ENCODE measurements around the gene PSMC1.

PSMC1 gene

DNA sequence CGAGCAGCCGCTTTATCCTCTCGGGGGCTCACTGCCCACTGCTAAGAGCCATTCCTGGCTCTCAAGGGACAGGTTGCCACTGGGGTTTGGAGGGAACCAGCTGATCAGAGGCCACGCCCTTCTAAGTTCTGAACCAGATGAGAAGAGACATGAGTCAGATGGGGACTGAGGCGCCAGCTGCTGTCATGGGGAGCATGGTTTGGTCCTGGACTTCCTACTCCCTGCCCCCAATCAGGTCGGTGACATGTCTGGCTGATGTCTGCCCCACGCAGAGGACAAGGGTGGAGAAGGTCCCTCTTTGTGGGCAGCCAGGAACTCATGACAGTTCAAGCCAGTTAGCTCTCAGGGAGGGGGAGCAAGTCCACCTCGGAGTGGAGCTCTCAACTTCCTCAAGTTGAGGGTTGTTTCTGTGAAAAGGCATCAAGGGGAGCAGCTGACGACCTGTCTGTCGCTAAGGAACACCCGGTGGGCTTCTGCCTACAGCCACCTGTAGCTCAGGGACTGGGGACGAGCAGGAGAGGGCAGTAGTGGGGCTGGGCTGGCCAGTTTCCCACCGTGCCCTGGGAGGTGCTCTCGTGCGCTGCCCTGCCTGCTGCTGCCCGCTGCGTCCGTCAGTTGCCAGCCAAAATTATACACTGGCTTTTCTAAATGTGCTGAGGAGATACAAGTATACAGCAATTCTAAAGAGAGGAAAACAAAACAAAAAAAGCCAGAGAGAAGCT, 20.5 kb downstream of the PSMC1 start:
- no peak for DNase-seq (ENCODE audit: low read depth)

DNA sequence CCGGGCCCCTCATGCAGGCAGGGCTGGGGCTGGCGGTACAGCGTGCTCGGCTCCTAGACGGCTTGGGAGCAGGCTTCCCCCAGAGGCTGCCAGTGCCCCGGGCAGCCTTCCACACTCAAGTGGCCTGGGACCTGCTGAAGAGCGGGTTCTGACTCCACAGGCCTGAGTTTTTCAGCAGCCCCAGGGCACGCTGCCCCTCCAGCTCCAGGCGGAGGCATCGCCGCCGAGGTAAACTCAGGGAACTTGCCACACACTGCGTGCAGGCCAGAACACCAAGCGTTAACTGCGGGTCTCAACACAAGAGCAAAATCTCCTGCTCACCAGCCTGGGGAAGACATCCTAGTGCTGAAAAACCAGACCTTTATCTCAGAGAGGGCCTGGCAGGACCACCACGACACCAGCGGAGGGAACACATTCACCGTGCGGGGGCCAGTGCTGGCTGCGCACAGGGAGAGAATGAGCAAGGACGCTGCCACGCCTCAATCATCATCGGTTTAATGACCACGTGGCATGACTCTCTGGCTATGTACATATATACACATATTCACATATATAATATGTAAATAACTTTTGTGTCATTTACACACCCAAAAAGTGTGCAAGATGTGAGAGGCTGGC, 21.3 kb downstream of the PSMC1 start:
- no peak for DNase-seq (ENCODE audit: low read depth)

DNA sequence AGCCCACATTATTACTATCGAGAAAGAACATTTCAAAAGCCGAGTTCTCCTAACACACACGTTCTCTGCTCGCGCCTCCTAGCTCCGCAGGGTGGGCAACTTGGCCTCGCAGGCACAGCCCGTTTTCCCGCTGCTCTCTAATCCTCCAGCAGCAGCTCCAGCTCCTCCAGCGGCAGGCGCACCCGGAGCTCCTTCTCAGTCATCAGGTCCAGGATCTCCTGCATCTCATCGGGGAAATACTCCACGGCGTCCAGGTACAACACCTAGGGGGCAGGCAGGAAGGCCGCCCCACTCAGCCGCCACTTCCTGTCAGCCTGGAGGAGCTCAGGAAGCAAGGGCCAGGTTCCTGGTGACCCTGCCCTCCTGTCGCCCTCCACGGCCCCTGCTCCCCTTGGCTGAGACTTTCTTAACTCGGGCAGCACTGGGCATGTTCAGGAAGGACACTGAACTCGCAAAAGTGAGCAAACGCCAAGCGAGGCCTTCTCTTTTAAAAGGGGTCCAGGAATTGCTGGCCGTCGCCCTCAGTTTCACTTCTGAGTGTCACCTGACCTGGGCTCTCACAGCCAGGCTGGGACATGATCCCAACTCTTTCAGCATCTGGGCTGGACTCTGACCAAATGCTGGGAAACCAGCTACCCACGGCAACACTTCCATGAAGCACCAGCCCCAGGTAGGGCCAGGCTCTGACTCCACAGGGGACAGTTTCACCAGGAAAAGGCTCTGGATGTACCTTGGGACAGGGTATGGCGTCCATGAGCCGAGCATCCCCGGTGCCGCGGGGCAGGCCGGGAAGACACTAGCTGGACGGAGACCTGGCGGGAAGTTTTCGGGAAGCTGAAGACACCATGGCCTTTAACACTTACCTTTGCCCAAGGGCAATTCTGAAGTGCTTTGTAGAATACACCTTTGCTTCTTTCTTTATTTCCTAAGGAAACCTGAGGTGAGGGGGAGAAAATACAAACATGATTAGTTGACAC, 22.1 kb downstream of the PSMC1 start:
- DNase-seq (ENCODE audit: low read depth) = no peak

DNA sequence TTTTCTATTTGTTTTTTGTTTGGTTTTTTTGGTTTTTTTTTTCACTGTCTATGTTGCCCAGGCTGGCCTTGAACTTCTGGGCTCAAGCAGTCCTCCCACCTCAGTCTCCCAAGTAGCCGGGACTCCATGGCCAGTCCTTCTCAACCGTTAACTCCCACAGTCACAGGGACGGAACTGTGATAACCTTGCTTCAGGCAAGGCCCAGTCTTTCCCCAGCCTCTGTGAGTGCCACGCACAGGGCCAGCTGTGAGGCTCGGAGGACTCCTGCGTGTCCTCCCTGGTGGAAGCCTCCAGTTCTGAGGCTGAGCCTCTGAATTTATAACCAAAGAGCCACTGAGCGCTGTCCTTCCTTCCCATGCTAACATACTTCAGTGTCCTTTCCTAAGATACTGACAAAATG, 23.7 kb downstream of the PSMC1 start:
- DNase-seq (ENCODE audit: low read depth) = no peak

DNA sequence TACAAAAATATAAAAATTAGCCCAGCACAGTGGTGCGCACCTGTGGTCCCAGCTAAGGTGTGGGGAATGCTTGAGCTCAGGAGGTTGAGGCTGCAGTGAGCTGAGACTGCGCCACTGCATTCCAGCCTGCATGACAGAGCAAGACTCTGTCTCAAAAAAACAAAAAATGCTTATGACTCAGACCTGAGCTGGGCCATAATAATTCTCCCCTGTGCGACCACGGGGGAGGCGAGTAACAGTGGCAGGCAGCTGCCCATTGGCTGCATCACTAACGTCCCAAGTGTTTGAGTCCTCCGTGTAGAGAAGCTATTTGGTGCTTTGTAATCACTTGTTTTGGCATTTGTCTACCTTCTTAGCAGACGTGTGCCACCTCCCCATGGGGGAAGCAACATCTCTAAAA, 24.9 kb downstream of the PSMC1 start:
- DNase-seq (ENCODE audit: low read depth) = no peak

DNA sequence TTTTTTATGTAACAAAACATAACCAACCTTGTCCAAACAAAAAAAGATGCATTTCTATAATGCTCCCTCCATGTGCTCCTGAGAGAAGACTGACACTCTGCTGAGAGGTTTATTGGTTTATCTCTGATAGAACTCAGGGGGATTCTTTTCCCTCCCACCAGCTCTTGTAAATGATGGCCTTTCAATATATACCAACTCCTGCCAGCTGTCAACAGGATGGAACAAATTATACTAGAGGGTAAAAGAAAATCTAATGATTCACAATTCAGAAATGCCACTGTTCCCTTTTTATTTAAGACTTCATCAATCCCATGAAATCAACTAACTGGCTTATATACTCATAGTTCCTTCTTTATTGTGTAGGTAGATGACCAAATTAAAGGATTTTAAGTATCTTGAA, 25.4 kb downstream of the PSMC1 start:
- no peak for DNase-seq (ENCODE audit: low read depth)

DNA sequence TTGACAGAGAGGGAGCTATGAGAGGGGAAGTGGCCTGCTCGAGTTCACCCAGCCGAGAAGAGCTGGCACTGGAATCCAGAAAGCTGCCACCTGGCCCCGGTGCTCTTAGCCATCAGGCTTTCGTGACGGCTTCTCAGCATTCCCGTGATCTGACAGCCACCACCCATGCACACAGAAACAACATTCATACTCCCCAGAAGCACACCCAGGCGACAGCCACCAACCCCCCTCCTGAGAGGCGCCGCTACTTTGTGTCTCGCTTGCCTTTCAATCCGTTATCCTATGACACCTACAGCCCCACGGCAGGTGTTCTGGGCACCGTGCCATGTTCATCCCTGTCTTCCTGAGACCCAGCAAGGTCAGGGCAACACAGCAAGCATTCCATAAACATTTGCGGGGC, 31.4 kb downstream of the PSMC1 start:
- no peak for DNase-seq (ENCODE audit: low read depth)

DNA sequence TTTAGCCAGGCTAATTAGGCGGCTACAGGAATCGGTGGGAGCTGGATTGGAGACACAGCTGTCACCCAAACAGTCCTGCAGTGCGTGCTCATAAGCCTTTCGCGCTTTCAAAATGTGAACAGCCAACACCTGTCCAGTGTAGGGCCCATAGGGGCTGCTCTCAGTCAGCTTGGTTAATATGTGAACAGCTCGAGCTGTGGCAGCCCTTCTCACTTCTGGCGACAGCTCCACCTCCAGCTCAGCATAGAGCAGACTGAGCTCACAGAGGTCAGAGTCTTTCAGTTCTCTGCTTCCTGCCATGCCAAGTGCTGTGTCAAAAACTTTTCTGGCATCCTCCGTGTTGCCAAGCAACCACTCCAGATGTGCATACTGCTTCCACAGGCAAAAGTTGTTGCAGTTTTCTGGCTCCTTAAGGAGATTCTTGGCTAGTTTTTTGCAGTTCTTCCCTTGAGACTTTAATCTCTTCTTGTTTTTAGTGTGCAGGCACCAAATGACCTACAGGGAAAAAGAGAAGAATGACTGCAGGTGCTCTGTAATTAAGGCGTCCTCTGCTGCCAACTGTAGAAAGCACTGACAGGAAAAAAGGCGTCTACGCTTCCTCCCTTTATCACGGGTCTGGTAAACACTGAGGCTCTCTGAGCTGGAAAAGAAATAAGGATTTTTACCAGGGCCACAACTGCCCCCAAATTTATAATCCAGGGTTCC, 32.5 kb downstream of the PSMC1 start:
- no peak for DNase-seq (ENCODE audit: low read depth)

DNA sequence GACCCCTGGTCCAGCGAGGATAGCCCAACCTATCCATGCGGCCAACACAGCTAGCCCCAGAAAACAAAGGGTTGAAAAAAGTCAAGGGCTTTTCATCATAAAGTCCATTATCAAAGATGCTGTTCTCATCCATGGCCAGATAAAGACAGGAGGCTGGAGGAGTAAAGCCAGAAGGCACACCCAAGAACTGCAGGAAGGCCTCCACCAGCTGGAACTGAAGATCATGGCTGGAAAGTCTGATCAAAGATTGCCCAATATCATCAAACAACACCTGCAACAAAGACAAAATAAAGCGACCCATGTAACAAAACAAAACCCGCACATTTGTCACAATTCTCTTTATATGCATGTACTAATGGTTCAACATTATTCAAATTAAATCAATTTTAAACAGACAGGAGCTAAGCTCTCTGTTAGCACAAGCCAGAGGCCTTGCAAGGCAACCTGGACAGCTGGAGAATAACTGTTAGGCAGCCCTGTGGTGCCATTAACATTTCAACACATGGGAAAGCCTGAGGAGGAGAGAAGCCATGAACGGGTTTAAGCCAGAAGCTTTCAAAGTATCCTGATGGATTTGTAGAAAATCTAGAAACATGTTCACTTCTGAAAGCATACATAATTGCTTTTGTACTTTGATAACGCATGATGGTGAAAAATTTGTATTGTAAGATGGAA, 34.1 kb downstream of the PSMC1 start:
- DNase-seq (ENCODE audit: low read depth) = no peak

DNA sequence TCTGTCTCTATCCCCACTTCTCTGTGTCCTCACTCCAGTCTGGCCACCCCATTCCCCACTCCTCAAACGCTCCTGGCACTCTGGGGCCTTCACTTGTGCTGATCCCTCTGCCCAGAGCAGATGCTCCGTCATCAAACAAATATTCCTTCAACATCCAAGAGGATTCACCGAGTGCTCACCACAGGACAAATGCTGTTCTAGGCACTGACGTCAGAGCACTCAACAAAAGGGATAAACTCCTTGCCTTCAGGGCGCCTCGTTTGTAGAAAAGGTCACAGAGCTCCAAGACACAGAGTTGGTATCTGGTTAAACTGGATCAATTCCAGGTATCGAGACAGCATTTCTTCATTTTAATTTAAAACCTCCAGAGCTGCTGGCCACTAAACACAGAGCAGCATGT, 35.3 kb downstream of the PSMC1 start:
- DNase-seq (ENCODE audit: low read depth) = no peak

DNA sequence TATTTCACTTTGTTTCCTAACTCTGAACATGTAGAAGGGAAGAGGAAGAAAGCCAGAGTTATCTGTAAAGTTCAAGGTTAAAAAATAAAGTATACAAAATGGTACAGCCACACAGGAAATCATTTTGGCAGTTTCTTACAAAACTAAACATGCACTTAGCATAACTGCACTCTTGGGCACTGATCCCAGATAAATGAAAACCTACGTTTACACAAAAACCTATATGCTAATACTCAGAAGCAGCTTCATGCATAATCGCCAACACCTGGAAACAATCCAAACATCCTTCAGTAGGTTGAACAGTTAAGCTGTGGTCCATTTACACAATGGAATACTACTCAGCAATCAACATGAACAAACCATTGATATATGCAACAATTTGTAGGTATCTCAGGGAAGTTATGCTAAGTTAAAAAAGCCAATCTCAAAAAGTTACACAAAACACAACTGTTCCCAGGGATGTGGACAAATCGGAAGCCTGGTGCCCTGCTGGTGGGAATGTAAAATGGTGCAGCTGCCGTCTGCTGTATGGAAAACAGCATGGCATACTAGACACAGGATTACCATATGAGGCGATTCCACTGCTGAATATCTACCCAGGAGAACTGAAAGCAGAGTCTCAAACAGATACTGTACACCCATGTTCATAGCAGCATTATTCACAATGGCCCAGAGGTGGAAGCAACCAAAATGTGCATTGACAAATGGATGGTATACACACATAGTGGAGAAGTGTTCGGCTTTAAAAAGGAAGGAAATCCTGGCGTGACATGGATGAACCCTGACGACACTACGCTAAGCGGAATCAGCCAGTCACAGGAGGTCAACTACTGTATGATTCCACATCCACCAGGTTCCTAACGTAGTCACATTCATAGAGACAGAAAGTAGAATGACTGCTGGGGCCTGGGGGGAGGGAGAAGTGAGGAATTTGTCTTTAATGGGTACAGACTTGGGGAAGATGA, 37.7 kb downstream of the PSMC1 start:
- no peak for DNase-seq (ENCODE audit: low read depth)

DNA sequence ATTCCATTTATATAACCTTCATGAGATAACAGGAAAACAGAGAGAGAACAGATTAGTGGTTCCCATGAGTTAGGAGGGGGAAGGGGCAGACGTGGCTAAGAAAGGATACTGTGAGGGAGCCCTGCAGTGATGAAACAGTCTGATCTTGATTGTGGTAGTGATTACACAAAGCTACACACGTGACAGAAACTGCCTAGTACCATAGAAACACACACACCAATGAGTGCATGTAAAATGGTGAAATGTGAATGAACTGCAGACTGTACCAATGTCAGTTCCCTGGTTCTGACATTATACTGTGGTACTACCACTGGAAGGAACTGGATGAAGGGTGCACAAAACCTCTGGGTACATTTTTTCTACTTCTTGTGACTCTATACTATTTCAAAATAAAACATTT, 38.5 kb downstream of the PSMC1 start:
- DNase-seq (ENCODE audit: low read depth) = no peak

DNA sequence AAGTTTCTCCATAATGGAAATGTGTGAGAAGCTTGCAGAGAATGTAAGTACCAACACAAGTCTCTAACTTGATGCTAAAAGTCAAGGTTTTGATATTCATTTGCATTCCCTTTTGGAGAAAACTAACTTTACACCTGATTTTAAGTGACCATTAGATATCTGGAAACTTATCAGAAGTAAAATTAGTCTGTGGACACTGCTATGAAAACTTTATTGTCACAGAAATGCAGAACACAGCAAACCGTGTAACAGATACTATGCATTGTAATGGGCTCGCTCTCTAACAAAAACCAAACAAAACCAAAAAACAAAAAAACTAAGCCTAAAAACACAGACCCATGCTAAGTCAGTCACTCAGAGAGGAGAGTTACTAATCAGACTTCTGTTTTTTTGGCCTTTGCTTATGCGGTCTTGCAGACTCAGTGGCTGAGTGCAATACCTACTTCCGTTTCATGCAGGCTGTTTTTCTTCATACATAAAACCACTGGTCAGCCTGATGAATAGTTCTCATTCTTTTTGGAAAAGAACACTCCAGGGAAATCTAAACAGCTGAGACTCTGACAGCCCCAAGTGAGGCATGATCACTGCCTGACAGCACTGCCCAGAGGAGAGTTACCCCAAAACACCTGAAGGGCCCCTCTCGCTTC, 39.6 kb downstream of the PSMC1 start:
- DNase-seq (ENCODE audit: low read depth) = no peak

DNA sequence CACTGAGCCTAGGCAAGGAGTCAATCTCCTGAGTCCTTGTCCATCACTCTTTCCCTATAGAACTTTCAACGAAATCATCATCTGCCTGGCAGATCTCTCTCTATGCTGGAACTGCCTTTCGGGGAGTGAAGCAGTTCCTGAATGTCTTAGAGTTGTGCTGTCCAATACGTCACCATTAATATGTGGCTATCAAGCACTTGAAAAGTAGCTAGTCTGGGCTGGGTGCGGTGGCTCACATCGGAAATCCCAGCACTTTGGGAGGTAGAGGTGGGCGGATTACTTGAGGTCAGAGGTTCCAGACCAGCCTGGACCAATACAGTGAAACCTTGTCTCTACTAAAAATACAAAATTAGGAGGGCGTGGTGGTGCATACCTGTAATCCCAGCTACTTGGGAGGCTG, 40.3 kb downstream of the PSMC1 start:
- DNase-seq (ENCODE audit: low read depth) = no peak

DNA sequence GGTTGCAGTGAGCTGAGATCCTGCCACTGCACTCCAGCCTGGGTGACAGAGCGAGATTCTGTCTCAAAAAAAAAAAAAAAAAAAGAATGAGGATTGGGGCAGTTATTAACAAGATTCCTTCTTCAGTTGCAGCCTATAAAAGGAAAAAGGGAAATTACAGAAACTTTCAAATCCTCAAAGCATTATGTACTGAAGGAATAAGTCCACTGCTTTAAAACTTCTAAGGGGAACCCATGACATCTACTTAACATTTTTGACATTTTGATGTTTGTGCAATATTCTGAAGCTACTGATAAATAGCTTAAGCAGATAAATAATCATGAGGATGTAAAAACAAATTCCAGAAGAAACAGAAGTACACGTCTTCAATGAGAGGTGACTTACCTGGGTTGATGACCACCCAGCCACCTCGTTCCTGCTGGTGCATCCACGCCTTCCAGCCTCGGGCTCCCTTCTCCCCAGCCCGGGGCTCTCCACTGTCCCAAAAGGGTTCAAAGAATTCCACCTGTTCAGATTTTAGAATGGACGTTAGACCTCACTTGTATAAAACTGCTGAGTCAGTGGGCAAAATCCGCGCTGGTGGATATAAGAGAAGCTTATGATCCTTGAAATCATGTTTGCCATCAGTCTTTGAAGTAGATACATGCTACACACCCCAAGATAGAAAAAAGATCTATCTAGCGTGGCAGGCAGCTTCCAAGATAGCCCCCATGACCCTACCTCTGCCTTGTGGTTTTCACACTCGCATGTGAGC, 41.7 kb downstream of the PSMC1 start:
- DNase-seq (ENCODE audit: low read depth) = no peak

DNA sequence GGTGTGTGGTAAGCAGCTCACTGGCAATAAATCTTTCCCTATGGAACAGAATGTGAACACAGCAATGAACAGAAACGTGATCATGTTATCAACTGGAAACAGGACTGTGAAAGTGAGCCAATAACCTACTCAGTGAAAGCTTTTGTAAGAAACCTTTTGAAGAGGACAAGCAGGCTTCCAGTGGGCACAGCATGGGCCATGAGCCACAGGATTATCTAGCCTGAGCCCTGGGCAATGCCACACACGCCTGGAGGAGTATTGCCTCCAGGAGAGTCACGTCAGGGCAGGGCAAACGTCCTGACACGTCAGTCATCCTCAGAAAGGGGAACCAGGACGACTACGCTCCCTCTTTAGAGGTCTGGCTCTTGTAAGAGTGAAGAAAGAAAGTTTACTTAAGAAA, 43.1 kb downstream of the PSMC1 start:
- DNase-seq (ENCODE audit: low read depth) = no peak

DNA sequence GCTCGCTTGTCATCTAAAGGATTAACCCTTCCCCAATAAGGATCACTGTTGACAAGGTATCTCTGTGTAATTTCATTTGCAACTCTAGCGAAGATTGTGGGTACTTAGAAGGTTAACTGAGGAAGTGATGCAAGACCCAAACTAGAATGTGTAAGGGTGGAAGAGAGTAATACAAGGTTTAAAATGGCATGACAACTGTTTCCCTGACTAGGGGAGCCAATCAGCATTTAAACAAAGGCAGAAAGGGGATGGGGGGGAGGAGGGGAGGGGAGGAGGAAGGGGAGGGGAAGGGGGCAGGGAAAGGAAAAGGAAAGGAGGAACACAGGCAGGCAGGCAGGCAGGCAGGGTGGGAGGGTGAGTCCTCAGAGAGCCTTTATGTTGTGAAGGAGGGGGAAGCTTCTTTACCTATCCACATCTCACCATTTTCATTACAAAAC, 44.3 kb downstream of the PSMC1 start:
- no peak for DNase-seq (ENCODE audit: low read depth)

DNA sequence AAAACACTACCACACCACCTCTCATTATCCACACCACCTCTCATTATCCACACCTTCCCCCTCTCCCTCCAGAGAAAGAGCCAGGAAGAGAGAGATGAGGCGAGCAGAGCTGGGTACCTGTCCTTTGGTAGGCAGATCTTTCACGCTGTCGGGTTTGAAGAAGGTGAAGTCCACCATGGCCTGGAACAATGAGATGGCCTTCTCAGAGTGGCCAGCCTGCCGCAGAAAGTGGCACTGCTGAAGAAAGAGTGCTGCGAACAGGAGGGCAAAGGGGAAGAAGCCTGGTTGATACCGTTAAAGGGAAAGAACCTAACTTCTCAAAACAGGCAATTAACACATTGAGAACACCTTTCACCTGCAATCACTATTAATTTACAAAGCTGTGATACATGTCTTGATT, 44.8 kb downstream of the PSMC1 start:
- no peak for DNase-seq (ENCODE audit: low read depth)

DNA sequence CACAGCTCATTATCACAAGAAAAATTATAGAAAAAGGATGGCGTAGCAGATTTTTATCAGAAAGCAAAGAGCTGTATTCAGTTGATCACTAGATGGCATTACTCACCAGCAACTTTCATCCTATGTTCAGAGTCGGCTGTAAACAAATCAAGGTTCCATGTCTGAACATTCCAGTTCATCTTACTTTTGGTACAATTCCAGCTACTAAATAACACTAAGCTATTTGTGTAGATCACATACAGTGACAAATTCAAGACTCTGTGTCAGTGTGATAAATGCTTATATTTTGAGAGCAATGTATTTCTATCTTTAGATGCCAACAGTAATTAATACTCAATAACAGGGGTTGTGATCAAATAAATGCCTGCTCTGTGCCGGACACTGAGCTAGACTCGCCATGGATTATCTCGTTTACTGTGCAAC, 45.3 kb downstream of the PSMC1 start:
- DNase-seq (ENCODE audit: low read depth) = no peak
